ENCODE data around the gene CDC25B. TPM values are rescaled to one million over a fixed set of nuclear protein-coding genes. Genes with fewer than 3 reads are reported as not detected.

The CDC25B gene
- total RNA-seq, 1 donor from 2014 or later = 26.5 TPM

- Histone ChIP-seq H3K27ac (peak overlapping the region; percentile 87), H3K4me3 (peak overlapping the region; percentile 96 to 97), H3K9me3 (no peaks in the 10 kb centered on the region), H3K36me3 (no peaks in the 10 kb centered on the region), H3K4me1 (peaks cover 30% of the 10 kb centered on the region), H3K27me3 (no peaks in the 10 kb centered on the region)
- intact Hi-C loops (cut with DNase I) = no loop called here
- TF ChIP-seq CTCF (IDR thresholded peaks at IDR 0.05) = no peak
- TF ChIP-seq POLR2A (IDR thresholded peaks at IDR 0.05) = no peak
- no peak for TF ChIP-seq POLR2AphosphoS5 (IDR thresholded peaks at IDR 0.05; ENCODE audit: insufficient read depth in 1 of 2, low read depth in 1 of 2)
- DNase-seq (ENCODE audit: extremely low spot score in 2 of 2) = peak in 1 of 2 donors; percentile 89
These were observed 50.2 kb downstream of the CDC25B start for GRCh38 chr20:3846378-3846739.

- no peaks in the 10 kb centered on the region for H3K9me3 ChIP-seq
- intact Hi-C loops (cut with DNase I) = no loop called here
- no peaks in the 10 kb centered on the region for H3K36me3 ChIP-seq
- no peaks in the 10 kb centered on the region for H3K27me3 ChIP-seq
- H3K4me3 ChIP-seq = peak within 1 kb of the TSS; percentile 96 to 97
- H3K4me1 ChIP-seq = peaks cover 30% of the 10 kb centered on the region
- peak within 1 kb of the TSS; percentile 87 for H3K27ac ChIP-seq
- TF ChIP-seq CTCF (IDR thresholded peaks at IDR 0.05) (no peak), POLR2AphosphoS5 (IDR thresholded peaks at IDR 0.05; ENCODE audit: insufficient read depth in 1 of 2, low read depth in 1 of 2) (peak in 1 of 2 donors; percentile 92), POLR2A (IDR thresholded peaks at IDR 0.05) (peak in 1 of 2 donors; percentile 74)
- DNase-seq (ENCODE audit: extremely low spot score in 2 of 2) = peak in 1 of 2 donors; percentile 90
These were observed 50.8 kb downstream of the CDC25B start, which contains the start of gene MAVS for GRCh38 chr20:3846740-3847428. TSS of gene MAVS (plus strand) at chr20:3846834. CDS start at chr20:3854625, 7,791 bp downstream.

GRCh38 chr20:3847429-3847940 is 51.4 kb downstream of the CDC25B start:
- TF ChIP-seq CTCF (IDR thresholded peaks at IDR 0.05) (no peak), POLR2A (IDR thresholded peaks at IDR 0.05) (no peak), POLR2AphosphoS5 (IDR thresholded peaks at IDR 0.05; ENCODE audit: insufficient read depth in 1 of 2, low read depth in 1 of 2) (no peak)
- Histone ChIP-seq H3K9me3 (no peaks in the 10 kb centered on the region), H3K4me1 (peaks cover 30% of the 10 kb centered on the region), H3K27me3 (no peaks in the 10 kb centered on the region), H3K36me3 (no peaks in the 10 kb centered on the region), H3K4me3 (peak overlapping the region; percentile 96 to 97), H3K27ac (peak overlapping the region; percentile 87)
- DNase-seq (ENCODE audit: extremely low spot score in 2 of 2) = peak in 1 of 2 donors; percentile 86
- intact Hi-C loops (cut with DNase I) = no loop called here

- no peak overlapping the region for H3K4me3 ChIP-seq
- no peaks in the 10 kb centered on the region for H3K27me3 ChIP-seq
- no peaks in the 10 kb centered on the region for H3K9me3 ChIP-seq
- intact Hi-C loops (cut with DNase I) = no loop called here
- H3K27ac ChIP-seq = no peak overlapping the region
- DNase-seq (ENCODE audit: extremely low spot score in 2 of 2) = peak in 1 of 2 donors; percentile 81
- TF ChIP-seq CTCF (IDR thresholded peaks at IDR 0.05) (no peak), POLR2A (IDR thresholded peaks at IDR 0.05) (no peak)
- peaks cover 30% of the 10 kb centered on the region for H3K4me1 ChIP-seq
- H3K36me3 ChIP-seq = no peaks in the 10 kb centered on the region
These were observed 52.5 kb downstream of the CDC25B start for GRCh38 chr20:3848565-3848964.

GRCh38 chr20:3854462-3854871 is 58.4 kb downstream of the CDC25B start:
- DNase-seq (ENCODE audit: extremely low spot score in 2 of 2) = no peak
- Histone ChIP-seq H3K27ac (no peak overlapping the region), H3K4me3 (no peak overlapping the region), H3K4me1 (peaks cover 7% of the 10 kb centered on the region), H3K36me3 (peaks cover 0 to 27% of the 10 kb centered on the region in 2 donors), H3K9me3 (no peaks in the 10 kb centered on the region), H3K27me3 (no peaks in the 10 kb centered on the region)
- intact Hi-C loops (cut with DNase I) = no loop called here
- TF ChIP-seq POLR2AphosphoS5 (IDR thresholded peaks at IDR 0.05; ENCODE audit: insufficient read depth in 1 of 2, low read depth in 1 of 2) (no peak), CTCF (IDR thresholded peaks at IDR 0.05) (no peak), POLR2A (IDR thresholded peaks at IDR 0.05) (no peak)

Measured in vagina (tissue), 2 donors.